PC-9 (cell line): ENCODE results near the gene NTM. TPM values are rescaled to one million over a fixed set of nuclear protein-coding genes. Genes with fewer than 3 reads are reported as not detected.

ENCODE experiments used
- BruUV-seq: library from RNA; stranded (reverse); fragments of 400-500 nt; replicated peaks from 2 replicates; lab custom pipeline; 2021; lab: Mats Ljungman, UMichigan
- CTCF ChIA-PET: fragments of 300-600 bp; sonication (Branson Sonifier 250); formaldehyde crosslinking; loops from one replicate; lab custom pipeline; 2022; ENCODE audit warnings: antibody characterized with exemption; lab: Charles Lee
- POLR2A ChIA-PET: fragments of 300-600 bp; sonication (Branson Sonifier 250); formaldehyde crosslinking; loops from one replicate; lab custom pipeline; 2022; ENCODE audit warnings: antibody characterized with exemption; ENCODE audit not compliant: unreplicated experiment; lab: Charles Lee
- DNase-seq, 2 experiments: peaks; one replicate each; pipeline versions ENCODE4 v3.0.0 to v3.0.0-alpha.2; 2015 to 2022; ENCODE audit warnings: mixed read lengths in 1 of 2
- H2AFZ ChIP-seq: fragments of 200-600 bp; sonication (generic); 2 replicates; pipeline ENCODE4 v1.8.1; 2017; ENCODE audit warnings: antibody characterized with exemption
- H3F3A ChIP-seq: fragments of 200-600 bp; sonication (generic); 2 replicates; pipeline ENCODE4 v1.8.1; 2017; ENCODE audit warnings: antibody characterized with exemption, mild to moderate bottlenecking, low read depth; ENCODE audit not compliant: insufficient read depth
- H3K27ac ChIP-seq: fragments of 200-600 bp; sonication (generic); 2 replicates; pipeline ENCODE4 v1.6.1; 2016; ENCODE audit warnings: mixed run types
- H3K27me3 ChIP-seq: fragments of 200-600 bp; sonication (generic); 2 replicates; pipeline ENCODE4 v1.6.1; 2016; ENCODE audit warnings: low read depth, mixed run types; ENCODE audit not compliant: insufficient read depth
- H3K36me3 ChIP-seq: fragments of 200-600 bp; sonication (generic); 2 replicates; pipeline ENCODE4 v1.6.1; 2016; ENCODE audit warnings: low read depth, mixed run types
- H3K4me1 ChIP-seq: fragments of 200-600 bp; sonication (generic); replicated peaks from 2 replicates; pipeline ENCODE4 v1.6.1; 2016; ENCODE audit warnings: mixed run types; ENCODE audit not compliant: insufficient read depth
- H3K4me2 ChIP-seq: fragments of 200-600 bp; sonication (generic); 2 replicates; pipeline ENCODE4 v1.6.1; 2017; ENCODE audit warnings: mixed run types
- H3K4me3 ChIP-seq: fragments of 200-600 bp; sonication (generic); 2 replicates; pipeline ENCODE4 v1.6.1; 2016; ENCODE audit warnings: mixed run types
- H3K79me2 ChIP-seq: fragments of 200-600 bp; sonication (generic); 2 replicates; pipeline ENCODE4 v1.6.1; 2017; ENCODE audit warnings: low read depth, mixed run types
- H3K9me2 ChIP-seq: fragments of 200-600 bp; sonication (generic); 2 replicates; pipeline ENCODE4 v1.8.1; 2017; ENCODE audit warnings: mild to moderate bottlenecking; ENCODE audit not compliant: insufficient read depth
- H3K9me3 ChIP-seq: fragments of 200-600 bp; sonication (generic); 2 replicates; pipeline ENCODE4 v1.8.1; 2016; ENCODE audit warnings: low read depth; ENCODE audit not compliant: insufficient read depth
- H4K20me1 ChIP-seq: fragments of 200-600 bp; sonication (generic); 2 replicates; pipeline ENCODE4 v1.8.1; 2017; ENCODE audit not compliant: insufficient read depth
- EZH2 ChIP-seq: fragments of 200-600 bp; sonication (generic); IDR thresholded peaks from 2 replicates; pipeline ENCODE4 v1.8.0; 2017; ENCODE audit warnings: antibody characterized with exemption, low read depth
- intact Hi-C: fragments of 100-400 bp; cut with micrococcal nuclease; formaldehyde crosslinking; loops from one replicate; pipeline ENCODE4 v1.10.0; 2022; ENCODE audit not compliant: unreplicated experiment
- total RNA-seq: library from RNA; stranded (reverse); gene quantifications from 2 replicates; pipeline ENCODE4 v1.2.3, GENCODE V29; 2021
- TF ChIP-seq, protein P1 (sequence below): fragments of 200-600 bp; sonication (generic); conservative IDR thresholded peaks from 2 replicates; pipeline ENCODE4 v1.6.1; 2017; ENCODE audit warnings: mixed run types, antibody characterized with exemption, mild to moderate bottlenecking, moderate library complexity

Gene NTM
- total RNA-seq, 1 experiment from 2014 or later, result not detected

DNA sequence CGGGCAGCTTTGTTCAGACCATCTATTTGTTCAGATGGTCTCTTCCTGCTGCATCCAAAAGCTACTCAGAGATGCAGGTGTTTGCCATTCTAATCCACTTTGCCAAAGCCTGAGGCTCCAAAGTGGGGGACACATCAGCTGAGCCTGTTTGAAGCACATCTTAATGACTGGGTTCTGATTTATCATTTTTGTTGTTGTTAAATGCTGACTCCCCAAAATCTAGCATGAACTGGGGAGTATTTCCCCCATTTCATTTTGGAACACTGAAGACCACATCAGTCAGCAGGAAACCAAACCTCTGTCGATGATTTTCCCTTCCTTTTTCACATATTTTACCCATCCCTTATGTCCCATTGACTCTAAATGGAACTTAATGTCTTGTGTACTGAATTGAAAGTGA lies 262.6 kb downstream of the NTM start:
- no peak for TF ChIP-seq EZH2
- TF ChIP-seq, protein P1, sequence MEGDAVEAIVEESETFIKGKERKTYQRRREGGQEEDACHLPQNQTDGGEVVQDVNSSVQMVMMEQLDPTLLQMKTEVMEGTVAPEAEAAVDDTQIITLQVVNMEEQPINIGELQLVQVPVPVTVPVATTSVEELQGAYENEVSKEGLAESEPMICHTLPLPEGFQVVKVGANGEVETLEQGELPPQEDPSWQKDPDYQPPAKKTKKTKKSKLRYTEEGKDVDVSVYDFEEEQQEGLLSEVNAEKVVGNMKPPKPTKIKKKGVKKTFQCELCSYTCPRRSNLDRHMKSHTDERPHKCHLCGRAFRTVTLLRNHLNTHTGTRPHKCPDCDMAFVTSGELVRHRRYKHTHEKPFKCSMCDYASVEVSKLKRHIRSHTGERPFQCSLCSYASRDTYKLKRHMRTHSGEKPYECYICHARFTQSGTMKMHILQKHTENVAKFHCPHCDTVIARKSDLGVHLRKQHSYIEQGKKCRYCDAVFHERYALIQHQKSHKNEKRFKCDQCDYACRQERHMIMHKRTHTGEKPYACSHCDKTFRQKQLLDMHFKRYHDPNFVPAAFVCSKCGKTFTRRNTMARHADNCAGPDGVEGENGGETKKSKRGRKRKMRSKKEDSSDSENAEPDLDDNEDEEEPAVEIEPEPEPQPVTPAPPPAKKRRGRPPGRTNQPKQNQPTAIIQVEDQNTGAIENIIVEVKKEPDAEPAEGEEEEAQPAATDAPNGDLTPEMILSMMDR, result no peak
- H3K79me2 ChIP-seq, result no peaks in the 10 kb centered on the region
- POLR2A ChIA-PET, result no interaction called here
- no TSS peak for BruUV-seq
- no peak overlapping the region for H3K27ac ChIP-seq
- no peaks in the 10 kb centered on the region; the same call in 1 of the 2 replicates for H3K9me2 ChIP-seq
- no peaks in the 10 kb centered on the region for H3F3A ChIP-seq
- intact Hi-C loops, result no loop called here
- H4K20me1 ChIP-seq, result no peaks in the 10 kb centered on the region
- no peak for DNase-seq
- H2AFZ ChIP-seq, result no peak overlapping the region
- peaks cover 59% of the 10 kb centered on the region for H3K27me3 ChIP-seq
- no peak overlapping the region for H3K4me3 ChIP-seq
- no peaks in the 10 kb centered on the region for H3K4me1 ChIP-seq
- H3K36me3 ChIP-seq, result no peaks in the 10 kb centered on the region
- no peak overlapping the region for H3K4me2 ChIP-seq
- H3K9me3 ChIP-seq, result no peaks in the 10 kb centered on the region
- CTCF ChIA-PET, result no interaction called here

DNA sequence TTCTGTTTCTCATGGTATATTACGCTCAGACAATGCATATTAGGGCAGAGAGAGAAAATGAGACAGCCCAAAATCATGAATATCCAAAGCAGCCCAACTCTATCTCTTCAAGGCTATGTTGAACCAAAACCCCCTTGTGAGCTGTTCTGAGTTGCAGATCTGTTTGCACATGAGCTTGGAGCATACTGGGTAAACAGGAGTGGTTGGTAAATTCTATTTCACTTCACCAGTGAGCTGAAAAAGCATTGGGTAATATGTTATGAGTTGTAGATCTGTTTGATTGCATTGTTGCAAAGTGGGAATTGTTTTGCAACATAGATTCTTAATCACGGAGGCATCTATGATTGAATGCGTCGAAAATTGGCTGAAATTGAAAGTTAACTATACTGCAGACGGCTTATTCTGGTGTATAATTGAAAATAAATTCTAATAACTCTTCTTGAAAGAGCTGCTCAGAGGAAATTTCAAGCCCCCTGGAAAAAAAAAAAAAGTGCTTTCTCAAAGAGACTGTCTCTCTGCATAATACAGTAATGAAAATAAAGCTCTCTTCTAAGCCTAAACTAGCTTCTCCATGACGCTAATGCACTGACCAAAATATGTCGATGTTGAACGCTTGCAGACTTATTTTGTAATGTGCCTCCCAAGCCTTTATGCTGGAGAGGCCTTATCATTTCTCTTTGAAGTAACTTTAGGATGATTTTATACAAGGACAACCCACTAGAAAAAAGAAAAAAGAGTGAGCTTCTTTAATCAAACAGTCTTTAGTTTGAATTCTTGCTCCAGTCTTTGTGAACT lies 263.7 kb downstream of the NTM start:
- Histone ChIP-seq H2AFZ (no peak overlapping the region), H3K27ac (no peak overlapping the region), H3F3A (no peaks in the 10 kb centered on the region), H3K9me3 (no peaks in the 10 kb centered on the region), H3K4me3 (no peak overlapping the region), H3K79me2 (no peaks in the 10 kb centered on the region), H4K20me1 (no peaks in the 10 kb centered on the region), H3K4me2 (no peak overlapping the region), H3K36me3 (no peaks in the 10 kb centered on the region), H3K9me2 (no peaks in the 10 kb centered on the region; the same call in 1 of the 2 replicates), H3K27me3 (peaks cover 57% of the 10 kb centered on the region), H3K4me1 (no peaks in the 10 kb centered on the region)
- intact Hi-C loops, result no loop called here
- CTCF ChIA-PET, result interaction anchor here (0.7 kb wide), 1 partner anchor 226 kb away, joined by 7 read pairs; no protein-coding TSS in a partner anchor
- BruUV-seq, result no TSS peak
- POLR2A ChIA-PET, result no interaction called here
- no peak for DNase-seq
- TF ChIP-seq, protein P1, result no peak
- no peak for TF ChIP-seq EZH2

DNA sequence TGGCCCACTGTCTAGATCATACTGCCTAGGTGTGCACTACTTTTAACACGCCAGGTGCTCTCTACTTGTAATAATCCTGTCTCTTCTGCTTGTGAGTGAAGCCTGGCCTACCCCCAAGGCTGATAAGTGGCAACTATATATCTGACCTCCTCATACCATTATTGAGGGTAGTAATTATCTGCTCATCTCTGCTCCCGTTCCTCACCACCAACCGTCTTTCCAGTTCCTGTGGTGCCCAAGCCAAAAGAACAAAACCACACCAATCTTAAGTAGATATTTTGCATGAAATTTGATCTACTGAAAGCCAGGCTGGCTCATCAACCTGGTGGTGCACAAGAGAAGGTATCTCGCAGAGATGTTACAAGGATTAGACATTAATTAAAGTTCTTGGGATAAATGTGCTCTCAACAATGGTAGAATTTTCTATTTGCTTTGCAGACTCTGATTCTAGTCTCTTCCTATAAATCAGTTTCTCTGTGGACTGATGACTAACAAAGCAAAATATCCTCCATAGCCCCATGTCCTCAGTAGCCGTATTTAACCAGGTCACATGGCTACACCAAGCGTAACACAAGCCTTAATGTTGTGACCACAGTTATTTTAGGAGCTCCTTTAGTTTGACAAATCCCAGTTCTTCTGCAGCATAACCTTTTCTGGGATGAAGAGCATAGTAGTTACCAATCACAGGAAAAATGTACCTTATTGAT lies 267.2 kb downstream of the NTM start:
- Histone ChIP-seq H3K4me1 (no peaks in the 10 kb centered on the region), H3K36me3 (no peaks in the 10 kb centered on the region), H3F3A (no peaks in the 10 kb centered on the region), H2AFZ (no peak overlapping the region), H3K79me2 (no peaks in the 10 kb centered on the region), H3K9me3 (no peaks in the 10 kb centered on the region), H4K20me1 (no peaks in the 10 kb centered on the region), H3K27ac (no peak overlapping the region), H3K4me2 (no peak overlapping the region), H3K27me3 (peaks cover 55% of the 10 kb centered on the region), H3K9me2 (no peaks in the 10 kb centered on the region; the same call in 1 of the 2 replicates), H3K4me3 (no peak overlapping the region)
- DNase-seq, result no peak
- TF ChIP-seq, protein P1, result no peak
- no peak for TF ChIP-seq EZH2
- POLR2A ChIA-PET, result no interaction called here
- no TSS peak for BruUV-seq
- intact Hi-C loops, result no loop called here
- CTCF ChIA-PET, result no interaction called here
